Ectodermal cell (in vitro differentiated cells): ENCODE measurements around the gene SOX30.

Experiments
- H3K27ac ChIP-seq: 2 replicates; pipeline ENCODE4 v1.7.0; 2013; ENCODE audit warnings: mild to moderate bottlenecking, low read depth, low read length; ENCODE audit not compliant: insufficient read depth, poor library complexity, severe bottlenecking
- H3K27me3 ChIP-seq: 2 replicates; pipeline ENCODE4 v1.7.0; 2013; ENCODE audit warnings: mild to moderate bottlenecking, low read length; ENCODE audit not compliant: insufficient read depth, control insufficient read depth, poor library complexity, severe bottlenecking
- H3K36me3 ChIP-seq: one replicate; pipeline ENCODE4 v1.7.0; 2013; ENCODE audit warnings: low read length; ENCODE audit not compliant: control insufficient read depth, insufficient read depth
- H3K4me1 ChIP-seq: one replicate; pipeline ENCODE4 v1.7.0; 2013; ENCODE audit warnings: low read length; ENCODE audit not compliant: control insufficient read depth, insufficient read depth
- H3K4me3 ChIP-seq: 2 replicates; pipeline ENCODE4 v1.7.0; 2013; ENCODE audit warnings: low read depth, low read length, control low read depth; ENCODE audit not compliant: insufficient read depth
- H3K9me3 ChIP-seq: 2 replicates; pipeline ENCODE4 v1.7.0; 2013; ENCODE audit warnings: mild to moderate bottlenecking, low read length, moderate library complexity; ENCODE audit not compliant: control insufficient read depth
- WGBS, 2 experiments: methylation state at CpG; one replicate each; pipeline ENCODE4 v1.1.7; 2013; ENCODE audit warnings: missing lambda C conversion rate in 2 of 2; 5-methylcytosine and 5-hydroxymethylcytosine counted together

Gene SOX30

GRCh38 chr5:157594675-157595459 is 57.4 kb downstream of the SOX30 start:
- Histone ChIP-seq H3K4me1 (peaks cover 3% of the 10 kb centered on the region), H3K9me3 (no peaks in the 10 kb centered on the region), H3K4me3 (no peak overlapping the region), H3K27me3 (no peaks in the 10 kb centered on the region), H3K36me3 (no peaks in the 10 kb centered on the region), H3K27ac (no peak overlapping the region)
- WGBS, 2 experiments = 84 to 95% methylated on average over 2 of the region's 2 CpGs

- peaks cover 3% of the 10 kb centered on the region for H3K4me1 ChIP-seq
- H3K9me3 ChIP-seq = no peaks in the 10 kb centered on the region
- H3K27me3 ChIP-seq = no peaks in the 10 kb centered on the region
- H3K4me3 ChIP-seq = no peak overlapping the region
- no peaks in the 10 kb centered on the region for H3K36me3 ChIP-seq
- H3K27ac ChIP-seq = no peak overlapping the region
Measured at GRCh38 chr5:157594257-157594656, 58.0 kb downstream of the SOX30 start.

- Histone ChIP-seq H3K4me1 (peaks cover 3% of the 10 kb centered on the region), H3K27ac (no peak overlapping the region), H3K27me3 (no peaks in the 10 kb centered on the region), H3K9me3 (no peaks in the 10 kb centered on the region), H3K36me3 (no peaks in the 10 kb centered on the region), H3K4me3 (no peak overlapping the region)
- WGBS, 2 experiments = 90 to 94% methylated on average over 6 of the region's 6 CpGs
Measured at GRCh38 chr5:157593052-157593757, 59.0 kb downstream of the SOX30 start.

GRCh38 chr5:157592594-157592993 is 59.6 kb downstream of the SOX30 start:
- no peaks in the 10 kb centered on the region for H3K27me3 ChIP-seq
- peaks cover 3% of the 10 kb centered on the region for H3K4me1 ChIP-seq
- H3K27ac ChIP-seq = no peak overlapping the region
- 93 to 94% methylated on average over 3 of the region's 3 CpGs for WGBS, 2 experiments
- no peak overlapping the region for H3K4me3 ChIP-seq
- no peaks in the 10 kb centered on the region for H3K9me3 ChIP-seq
- no peaks in the 10 kb centered on the region for H3K36me3 ChIP-seq

GRCh38 chr5:157590478-157590877 is 61.8 kb downstream of the SOX30 start:
- Histone ChIP-seq H3K27ac (no peak overlapping the region), H3K4me3 (no peak overlapping the region), H3K36me3 (no peaks in the 10 kb centered on the region), H3K27me3 (no peaks in the 10 kb centered on the region), H3K9me3 (no peaks in the 10 kb centered on the region), H3K4me1 (no peaks in the 10 kb centered on the region)

GRCh38 chr5:157584628-157585027 is 67.6 kb downstream of the SOX30 start:
- WGBS, 2 experiments = no CpG with 5 or more reads among the region's 1 CpG
- H3K27ac ChIP-seq = no peak overlapping the region
- H3K36me3 ChIP-seq = no peaks in the 10 kb centered on the region
- no peaks in the 10 kb centered on the region for H3K4me1 ChIP-seq
- H3K27me3 ChIP-seq = no peaks in the 10 kb centered on the region
- no peak overlapping the region for H3K4me3 ChIP-seq
- H3K9me3 ChIP-seq = no peaks in the 10 kb centered on the region

- Histone ChIP-seq H3K4me3 (no peak overlapping the region), H3K4me1 (no peaks in the 10 kb centered on the region), H3K9me3 (no peaks in the 10 kb centered on the region), H3K27ac (no peak overlapping the region), H3K27me3 (no peaks in the 10 kb centered on the region), H3K36me3 (no peaks in the 10 kb centered on the region)
- 94% methylated on average over 9 to 10 of the region's 10 CpGs for WGBS, 2 experiments
Measured at GRCh38 chr5:157582731-157583620, 69.3 kb downstream of the SOX30 start.

GRCh38 chr5:157581901-157582300 is 70.3 kb downstream of the SOX30 start:
- WGBS, 2 experiments = 94 to 95% methylated on average over 5 of the region's 5 CpGs
- Histone ChIP-seq H3K4me1 (no peaks in the 10 kb centered on the region), H3K27me3 (no peaks in the 10 kb centered on the region), H3K4me3 (no peak overlapping the region), H3K9me3 (no peaks in the 10 kb centered on the region), H3K27ac (no peak overlapping the region), H3K36me3 (no peaks in the 10 kb centered on the region)

GRCh38 chr5:157578079-157578780 is 74.0 kb downstream of the SOX30 start:
- Histone ChIP-seq H3K4me3 (no peak overlapping the region), H3K4me1 (no peaks in the 10 kb centered on the region), H3K27ac (no peak overlapping the region), H3K9me3 (no peaks in the 10 kb centered on the region), H3K36me3 (no peaks in the 10 kb centered on the region), H3K27me3 (peaks cover 18% of the 10 kb centered on the region)
- WGBS, 2 experiments = 82 to 83% methylated on average over 6 of the region's 6 CpGs
